Purkinje cell (primary cell): Measurements from ENCODE around the gene FBXO46. TPM values are rescaled to one million over a fixed set of nuclear protein-coding genes. Genes with fewer than 3 reads are reported as not detected.

ENCODE experiments used
- polyA plus RNA-seq: library from polyadenylated mRNA; unstranded; fragments of >200 nt; fragmentation: Nextera tagmentation; gene quantifications from 2 replicates; pipeline ENCODE4 v1.2.1, GENCODE V29; 2014

Gene FBXO46, protein sequence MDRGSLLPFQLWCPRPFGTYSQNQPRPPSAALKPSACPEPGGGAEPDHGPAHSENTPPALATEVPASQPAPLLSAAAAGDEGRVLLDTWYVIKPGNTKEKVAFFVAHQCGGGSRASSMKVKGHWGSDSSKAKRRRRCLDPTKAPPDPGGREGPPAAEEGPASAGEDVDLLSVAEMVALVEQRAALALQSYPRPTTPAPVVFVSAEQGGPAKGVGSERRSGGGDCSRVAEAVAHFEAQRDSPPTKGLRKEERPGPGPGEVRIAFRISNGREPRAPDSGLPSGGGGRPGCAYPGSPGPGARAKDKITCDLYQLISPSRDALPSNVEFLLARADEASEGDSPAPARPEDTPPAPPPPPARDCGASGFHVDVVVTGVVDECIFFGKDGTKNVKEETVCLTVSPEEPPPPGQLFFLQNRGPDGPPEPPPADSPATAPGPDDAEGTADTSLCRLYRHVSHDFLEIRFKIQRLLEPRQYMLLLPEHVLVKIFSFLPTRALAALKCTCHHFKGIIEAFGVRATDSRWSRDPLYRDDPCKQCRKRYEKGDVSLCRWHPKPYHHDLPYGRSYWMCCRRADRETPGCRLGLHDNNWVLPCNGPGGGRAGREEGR
- polyA plus RNA-seq = 0.42 and 0.56 TPM in 2 replicates

DNA sequence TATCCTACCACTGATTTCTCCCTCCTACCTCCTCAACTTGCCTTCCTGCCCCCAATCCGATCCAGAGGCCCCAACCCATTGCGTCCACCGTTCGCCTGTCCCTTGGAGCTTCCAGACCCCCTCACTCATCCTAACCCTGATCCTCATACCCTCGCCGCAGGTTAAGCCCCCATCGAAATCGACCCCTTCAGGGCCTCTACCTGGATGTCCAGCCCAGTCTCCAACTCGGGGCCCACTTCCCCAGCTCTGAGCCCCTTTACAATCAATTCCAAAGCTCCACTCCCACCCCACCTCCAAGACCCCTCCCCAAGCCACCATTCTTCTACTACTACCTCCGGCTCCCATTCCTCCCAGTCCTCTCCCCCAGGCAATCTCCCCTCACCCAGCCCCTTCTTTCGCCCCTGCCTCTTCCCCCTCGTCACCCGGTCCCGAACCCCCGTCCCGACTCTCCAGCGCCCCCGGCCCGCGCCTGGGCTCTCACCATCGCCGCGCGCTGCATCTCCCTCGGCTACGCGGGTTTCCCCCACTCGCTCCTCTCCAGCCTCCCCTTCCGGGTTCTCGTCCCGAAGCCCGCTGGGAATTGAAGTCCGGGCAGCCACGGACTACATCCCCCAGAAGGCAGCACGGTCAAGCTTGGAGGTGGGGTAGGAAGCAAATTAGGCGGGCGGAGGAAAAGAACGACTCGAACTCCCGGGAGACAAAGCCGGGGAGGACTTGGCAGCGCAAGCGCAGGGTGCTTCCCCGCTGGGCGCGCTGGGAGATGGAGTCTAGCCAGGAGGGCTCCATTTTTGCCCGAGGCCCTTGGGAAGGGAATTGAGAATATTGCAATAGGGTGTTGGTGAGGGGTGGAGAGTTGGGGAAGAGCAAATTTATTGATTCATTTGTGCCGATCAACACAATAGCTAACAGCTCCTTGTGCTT lies at the start of gene FBXO46:
FBXO46 (minus strand) TSS at position 529 of the 921 bp plus-strand sequence. CDS start 17,401 bp downstream, outside the sequence.

GRCh38 chr19:45768984-45769782 lies 38.5 kb upstream of the FBXO46 start, which contains the start of gene SIX5:
Gene SIX5, minus strand, starts transcription at chr19:45769252. Its CDS starts 408 bp downstream, at chr19:45768844.

DNA sequence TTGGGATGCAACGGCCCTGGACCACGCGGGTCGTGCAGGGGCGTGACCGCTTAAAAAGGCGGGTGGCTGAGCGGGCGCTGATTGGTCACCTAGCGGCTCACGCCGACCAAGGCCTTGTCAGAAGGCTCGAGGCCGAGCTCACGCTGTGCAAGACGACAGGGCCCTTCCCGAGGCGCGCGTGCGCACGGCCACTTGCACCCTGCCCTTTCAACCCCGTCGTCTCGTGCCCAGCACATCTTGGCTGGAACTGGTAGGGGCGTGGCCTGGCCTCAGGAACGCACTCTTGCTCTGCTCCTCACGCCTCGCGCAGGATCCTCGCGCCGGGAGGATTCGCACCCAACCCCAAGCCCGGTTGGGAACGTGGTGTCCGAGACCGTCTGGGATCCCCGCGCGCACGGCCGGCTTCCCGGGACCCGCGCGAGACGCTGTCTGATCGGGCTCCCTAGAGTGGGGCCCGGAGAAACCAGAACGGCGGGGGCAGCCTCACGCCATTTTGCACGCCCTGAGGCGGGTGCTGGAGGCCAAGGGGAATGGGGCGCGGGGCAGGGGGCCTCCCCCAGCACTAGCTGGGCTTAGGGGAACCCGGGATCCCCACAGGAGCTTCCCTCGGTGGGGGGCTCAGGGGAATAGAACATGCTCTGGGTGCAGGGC lies 2.6 kb upstream of the FBXO46 start, which contains the start of gene MEIOSIN:
MEIOSIN (plus strand) TSS at position 280 of the 651 bp plus-strand sequence. CDS start 1,938 bp downstream, outside the sequence.

DNA sequence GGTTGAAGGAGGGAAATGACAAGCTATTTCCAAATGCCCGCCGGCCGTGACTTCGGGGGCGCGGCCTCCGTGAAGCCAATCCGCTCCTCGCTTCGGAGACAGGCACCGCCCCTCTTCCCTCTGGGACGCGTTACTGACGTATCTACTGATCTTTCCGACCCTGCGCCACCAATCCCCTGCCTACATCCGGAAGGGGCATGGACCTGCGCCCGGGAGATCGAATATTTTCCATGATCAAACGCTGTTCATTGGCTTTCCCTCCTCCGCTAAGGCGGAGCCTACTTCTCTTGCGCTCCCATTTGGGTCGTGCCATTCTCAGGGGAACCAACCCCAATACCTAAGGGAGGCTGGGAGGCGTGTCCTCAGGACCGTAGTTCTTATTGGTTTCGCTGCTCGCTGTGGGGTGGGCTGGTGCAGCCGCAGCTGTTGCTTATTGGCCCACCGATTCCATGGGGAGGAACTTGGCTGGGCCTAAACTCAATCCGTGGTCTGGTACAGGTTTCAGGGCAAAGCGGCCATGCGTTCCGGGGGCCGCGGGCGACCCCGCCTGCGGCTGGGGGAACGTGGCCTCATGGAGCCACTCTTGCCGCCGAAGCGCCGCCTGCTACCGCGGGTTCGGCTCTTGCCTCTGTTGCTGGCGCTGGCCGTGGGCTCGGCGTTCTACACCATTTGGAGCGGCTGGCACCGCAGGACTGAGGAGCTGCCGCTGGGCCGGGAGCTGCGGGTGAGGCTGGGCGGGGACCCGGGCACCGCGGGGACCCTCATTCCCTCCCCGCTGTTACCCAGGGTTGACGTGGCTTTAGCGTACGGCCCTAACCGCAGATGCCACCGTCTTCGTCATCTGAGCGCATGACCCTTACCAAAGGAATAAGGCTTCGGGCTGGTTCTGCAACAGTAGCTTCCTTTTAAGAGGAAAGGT lies 38.2 kb downstream of the FBXO46 start, which contains the start of gene QPCTL:
QPCTL (plus strand) TSS at position 480 of the 919 bp plus-strand sequence; CDS start at position 518, 38 bp downstream.

GRCh38 chr19:45691516-45692186 lies 39.0 kb downstream of the FBXO46 start, which contains the start of gene SNRPD2:
Gene SNRPD2, minus strand, starts transcription at chr19:45691953. Its CDS starts 65 bp downstream, at chr19:45691888.

DNA sequence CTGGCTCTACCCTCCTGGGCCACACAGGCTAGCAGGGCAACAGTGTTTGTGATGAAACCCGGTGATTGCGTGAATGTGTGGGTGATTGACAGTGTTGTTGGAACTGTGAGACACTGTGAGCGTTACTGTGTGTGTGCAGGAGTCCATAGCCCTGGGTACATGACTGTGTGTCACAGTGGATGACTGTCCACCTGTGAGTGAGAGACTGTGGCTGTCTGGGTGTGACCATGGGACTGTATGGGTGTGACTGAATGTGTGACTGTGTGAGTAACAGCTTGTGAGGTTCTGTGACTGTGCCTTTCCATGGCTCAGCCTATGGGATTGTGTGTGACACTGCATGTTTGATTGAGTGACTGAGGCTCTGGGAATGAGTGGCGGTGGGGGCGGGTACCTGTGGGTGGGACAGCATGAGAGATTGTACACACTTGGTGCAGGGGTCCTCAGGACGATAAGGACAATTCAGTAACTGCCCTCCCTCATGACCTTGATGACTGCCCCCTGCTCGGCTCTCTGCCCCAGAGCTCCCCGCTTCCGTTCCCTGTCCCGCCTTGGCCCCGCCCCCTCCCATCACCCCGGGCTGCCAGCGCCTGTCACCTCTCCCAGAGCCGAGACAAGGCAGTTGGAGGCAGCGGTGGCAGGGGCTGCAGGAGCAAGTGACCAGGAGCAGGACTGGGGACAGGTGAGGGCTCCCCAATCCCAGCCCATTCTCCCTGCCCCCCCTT lies 62.9 kb downstream of the FBXO46 start, which contains the start of gene GIPR:
GIPR (plus strand) TSS at position 602 of the 722 bp plus-strand sequence. CDS start 1,300 bp downstream, outside the sequence.

Other genes with a start within 250 kb of the FBXO46 start
- 1.6 TPM in 1 of 2 replicates, not detected in the other for gene RTN2, start 233.8 kb downstream of the FBXO46 start, polyA plus RNA-seq
- gene PPM1N, start 232.5 kb downstream of the FBXO46 start, polyA plus RNA-seq = 0.30 TPM in 1 of 2 replicates, not detected in the other
- not detected in 2 replicates for gene VASP, start 223.4 kb downstream of the FBXO46 start, polyA plus RNA-seq
- 0.65 and 0.97 TPM in 2 replicates for gene OPA3, start 146.1 kb downstream of the FBXO46 start, polyA plus RNA-seq
- not detected in 2 replicates for gene GPR4, start 128.7 kb downstream of the FBXO46 start, polyA plus RNA-seq
- 0.40 TPM in 1 of 2 replicates, not detected in the other for gene EML2, start 91.5 kb downstream of the FBXO46 start, polyA plus RNA-seq
- not detected in 2 replicates for gene GIPR, start 62.7 kb downstream of the FBXO46 start, polyA plus RNA-seq
- gene SNRPD2, start 38.9 kb downstream of the FBXO46 start, polyA plus RNA-seq = 825 and 870 TPM in 2 replicates
- gene QPCTL, start 38.2 kb downstream of the FBXO46 start, polyA plus RNA-seq = 0.39 and 1.7 TPM in 2 replicates
- not detected in 2 replicates for gene MEIOSIN, start 2.5 kb upstream of the FBXO46 start, polyA plus RNA-seq
- gene SIX5, start 38.4 kb upstream of the FBXO46 start, polyA plus RNA-seq = not detected in 2 replicates
- 0.67 and 1.2 TPM in 2 replicates for gene DMPK, start 51.6 kb upstream of the FBXO46 start, polyA plus RNA-seq
- gene DMWD, start 61.9 kb upstream of the FBXO46 start, polyA plus RNA-seq = 5.3 and 6.8 TPM in 2 replicates
- gene RSPH6A, start 84.4 kb upstream of the FBXO46 start, polyA plus RNA-seq = not detected in 2 replicates
- gene SYMPK, start 132.3 kb upstream of the FBXO46 start, polyA plus RNA-seq = 0.63 and 1.2 TPM in 2 replicates
- not detected in 2 replicates for gene FOXA3, start 133.4 kb upstream of the FBXO46 start, polyA plus RNA-seq
- gene IRF2BP1, start 155.2 kb upstream of the FBXO46 start, polyA plus RNA-seq = 0.77 and 1.9 TPM in 2 replicates
- gene MYPOP, start 171.7 kb upstream of the FBXO46 start, polyA plus RNA-seq = 2.1 and 4.6 TPM in 2 replicates
- gene NANOS2, start 183.9 kb upstream of the FBXO46 start, polyA plus RNA-seq = not detected in 2 replicates
- 2.3 and 2.6 TPM in 2 replicates for gene NOVA2, start 243.0 kb upstream of the FBXO46 start, polyA plus RNA-seq